GM18511 (cell line): ENCODE results near the gene FGG.

Experiments
- ATAC-seq: cut with Tn5 transposase; IDR thresholded peaks from one replicate; pipeline ENCODE4 v1.9.1; 2021; ENCODE audit warnings: mild to moderate bottlenecking, moderate library complexity; ENCODE audit not compliant: unreplicated experiment

Gene FGG

DNA sequence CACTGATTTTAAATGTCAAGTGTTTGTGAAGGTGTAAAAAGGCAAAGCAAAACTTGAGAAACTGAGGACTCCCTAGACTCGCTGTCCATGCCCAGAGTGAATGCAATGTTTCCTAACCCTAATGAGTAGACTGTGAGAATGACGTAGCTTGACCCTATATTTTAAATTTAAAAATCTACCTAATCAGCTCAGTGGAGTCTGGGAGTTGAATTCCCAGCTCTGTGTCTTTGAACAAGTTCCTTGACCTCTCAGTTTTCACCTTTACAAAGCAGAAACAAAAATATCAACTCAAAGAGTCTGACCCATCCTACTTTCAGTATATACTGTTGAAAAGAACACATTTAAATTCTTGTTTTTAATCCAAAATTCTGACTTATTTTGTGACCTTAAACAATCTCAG, 24.3 kb downstream of the FGG start:
- ATAC-seq = no peak

- no peak for ATAC-seq
Measured at GRCh38 chr4:154586296-154587033, 26.0 kb downstream of the FGG start.

DNA sequence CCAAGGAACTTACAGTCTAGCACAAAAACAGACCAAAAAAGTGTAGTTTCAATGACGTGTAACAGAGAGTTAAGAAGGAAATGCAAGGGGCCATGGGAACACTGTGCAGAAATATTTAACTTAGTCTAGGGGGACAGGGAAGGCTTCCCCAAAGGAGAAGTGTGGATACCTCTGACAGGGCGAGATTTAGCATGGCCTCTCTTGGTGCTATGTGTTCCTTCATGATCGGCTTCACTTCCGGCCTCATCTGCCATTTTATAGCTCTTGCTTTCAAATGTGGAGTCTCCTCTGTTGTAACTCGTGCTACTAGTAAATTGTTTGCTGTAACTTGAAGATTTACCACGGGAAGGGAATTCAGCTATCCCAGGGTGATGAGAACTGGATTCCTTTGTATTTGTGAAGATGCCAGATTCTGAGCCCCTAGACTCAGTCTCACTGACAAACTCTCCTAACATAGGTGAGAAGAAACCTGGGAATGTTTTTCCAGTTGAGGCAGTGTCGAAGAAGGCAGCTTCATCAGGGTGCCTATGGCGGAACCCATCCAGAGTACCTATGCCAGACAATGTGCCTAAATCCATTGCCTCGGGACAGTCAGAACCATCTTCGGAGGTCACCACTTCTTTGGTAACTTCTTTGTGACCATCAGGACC, 27.0 kb downstream of the FGG start:
- no peak for ATAC-seq

DNA sequence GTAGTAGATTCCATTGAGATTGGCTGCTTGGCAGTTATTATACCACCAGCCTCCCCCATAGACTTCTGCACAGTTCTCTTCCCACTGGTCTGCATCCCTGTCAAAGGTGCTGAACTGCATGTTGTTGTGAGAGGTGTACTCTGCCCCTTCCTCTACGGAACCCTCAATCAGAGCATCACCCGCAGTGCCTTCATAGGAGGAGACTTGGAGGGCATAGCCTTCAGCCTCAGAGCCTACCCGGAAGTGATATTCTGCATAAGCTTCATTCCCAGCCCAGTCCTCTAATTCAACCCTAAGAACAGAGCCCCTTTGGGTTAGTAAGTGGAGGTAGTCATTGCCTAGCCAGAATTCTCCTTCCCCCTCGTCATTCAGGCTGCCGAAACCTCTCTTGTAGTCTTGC, 28.2 kb downstream of the FGG start:
- ATAC-seq = no peak

DNA sequence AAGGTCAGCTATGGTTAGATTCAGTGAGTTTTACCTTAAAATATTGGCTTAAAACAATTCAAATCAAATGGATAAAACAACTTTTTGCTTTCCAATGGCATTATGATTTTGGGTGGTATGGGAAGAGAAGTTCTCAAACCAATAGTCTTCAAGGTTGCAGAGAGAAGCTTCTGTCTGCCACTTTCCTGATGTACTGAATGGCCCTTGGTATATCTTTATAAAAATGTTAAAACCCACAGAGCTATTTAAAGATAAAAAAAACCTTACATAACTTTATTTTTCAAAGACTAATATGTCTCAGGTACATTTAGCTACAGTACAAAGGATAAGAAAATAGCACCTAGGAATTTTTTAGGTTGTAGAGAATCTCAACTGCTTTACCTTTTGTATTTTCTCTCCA, 28.8 kb downstream of the FGG start:
- ATAC-seq = no peak

DNA sequence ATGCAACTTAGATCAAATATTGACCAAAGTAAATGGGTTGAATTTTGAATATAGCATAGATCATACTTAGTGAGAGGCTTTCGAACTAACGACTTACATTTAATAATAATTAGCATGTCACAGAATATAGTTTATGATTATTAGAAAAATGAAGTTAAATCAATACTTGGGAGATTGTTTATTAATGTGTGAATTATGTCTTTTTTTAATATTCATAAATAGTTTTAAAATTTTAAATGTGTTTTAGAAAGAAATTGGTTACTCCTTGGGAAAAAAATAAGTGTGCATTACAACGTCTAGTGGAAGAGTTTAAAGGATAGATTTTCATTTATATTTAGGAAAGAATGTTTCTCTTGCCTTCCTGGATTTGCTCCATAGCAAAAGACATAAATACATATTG, 29.2 kb downstream of the FGG start:
- ATAC-seq = no peak

DNA sequence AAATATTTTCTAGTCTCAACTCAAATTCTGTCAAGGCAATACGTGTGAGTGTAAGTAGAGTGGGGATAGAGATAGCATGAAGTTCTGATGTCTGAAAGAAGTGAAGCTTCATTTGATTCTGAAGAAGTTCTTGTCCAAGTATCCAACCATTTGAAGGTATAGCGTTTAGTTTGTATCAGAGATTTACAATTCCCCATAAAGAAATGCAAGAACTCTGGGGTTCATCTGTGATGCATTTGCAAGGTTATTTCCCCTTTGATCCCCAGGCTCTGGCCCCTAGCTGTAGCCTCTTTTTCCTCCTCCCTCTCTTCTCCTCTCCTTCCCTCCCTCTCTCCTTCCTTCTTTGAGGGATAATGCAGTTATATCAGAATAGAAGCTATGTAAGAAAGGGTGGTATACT, 29.7 kb downstream of the FGG start:
- ATAC-seq = no peak

DNA sequence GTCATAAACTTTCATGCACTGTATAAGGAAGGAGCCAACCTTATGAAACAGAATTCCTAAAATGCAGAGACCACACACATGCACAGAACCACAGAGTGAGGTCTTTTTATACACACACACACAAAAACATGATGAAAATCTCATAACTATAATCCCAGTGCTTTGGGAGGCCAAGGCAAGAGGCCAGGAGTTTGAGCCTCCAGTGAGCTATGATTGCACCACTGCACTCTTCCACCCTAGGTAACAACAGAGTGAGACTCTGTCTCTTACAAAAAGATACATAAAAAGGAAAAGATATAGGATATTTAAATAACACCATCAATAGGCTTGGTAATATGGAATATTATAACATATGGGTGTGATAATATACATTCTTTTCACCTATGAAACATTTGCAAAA, 32.5 kb downstream of the FGG start:
- no peak for ATAC-seq

GRCh38 chr4:154578919-154579318, 33.5 kb downstream of the FGG start:
- no peak for ATAC-seq

DNA sequence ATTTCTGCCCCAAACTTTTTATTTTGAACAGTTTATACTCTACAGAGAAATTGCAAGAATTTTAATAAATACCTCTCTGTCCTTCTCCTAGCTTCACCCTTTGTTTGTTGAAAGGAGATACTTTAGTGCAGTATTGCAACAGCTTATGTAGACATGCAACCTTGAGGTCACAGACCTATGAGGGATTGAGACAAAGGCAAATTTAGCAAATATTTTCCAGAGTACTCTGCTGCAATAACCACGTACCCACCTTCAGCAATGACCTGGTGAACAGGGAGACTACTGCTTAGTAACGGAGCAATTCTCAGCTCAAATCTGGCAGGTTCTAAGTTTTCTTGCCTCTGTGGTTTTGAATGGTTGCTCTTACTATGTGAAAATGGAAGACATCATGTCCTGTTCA, 35.1 kb downstream of the FGG start:
- no peak for ATAC-seq

- no peak for ATAC-seq
Measured at GRCh38 chr4:154574311-154574710, 38.1 kb downstream of the FGG start.

DNA sequence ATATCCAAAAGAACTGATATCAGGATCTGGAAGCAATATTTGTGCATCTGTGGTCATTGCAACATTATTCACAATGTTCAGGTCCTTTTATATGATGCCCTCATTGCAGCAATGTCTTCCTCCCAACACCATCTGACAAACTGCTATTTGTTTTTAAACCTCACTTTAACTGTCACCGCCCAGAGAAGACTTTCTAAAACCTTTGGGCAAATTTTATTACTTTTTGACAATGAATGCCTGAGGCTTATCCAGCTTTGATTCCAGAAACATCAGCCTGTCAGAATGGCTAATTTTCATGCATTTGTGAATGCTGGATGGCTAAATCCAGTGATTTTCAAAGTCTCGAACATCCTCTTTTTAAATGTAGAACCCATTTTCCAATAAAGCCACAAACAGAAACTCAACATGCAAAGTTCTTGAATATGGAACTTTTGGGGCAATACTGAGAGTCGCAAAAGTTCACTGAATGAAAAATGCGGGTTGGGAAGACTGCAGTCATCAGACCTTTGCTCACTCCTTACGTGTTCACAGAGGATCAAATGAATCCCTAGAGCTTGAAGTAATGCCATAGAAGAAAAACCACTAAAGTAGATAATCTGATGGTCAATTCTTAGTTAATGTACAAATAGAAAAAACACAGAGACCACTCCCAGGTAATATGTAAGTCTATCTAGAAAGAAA, 39.1 kb downstream of the FGG start:
- no peak for ATAC-seq

GRCh38 chr4:154569584-154569983, 42.9 kb downstream of the FGG start:
- no peak for ATAC-seq

DNA sequence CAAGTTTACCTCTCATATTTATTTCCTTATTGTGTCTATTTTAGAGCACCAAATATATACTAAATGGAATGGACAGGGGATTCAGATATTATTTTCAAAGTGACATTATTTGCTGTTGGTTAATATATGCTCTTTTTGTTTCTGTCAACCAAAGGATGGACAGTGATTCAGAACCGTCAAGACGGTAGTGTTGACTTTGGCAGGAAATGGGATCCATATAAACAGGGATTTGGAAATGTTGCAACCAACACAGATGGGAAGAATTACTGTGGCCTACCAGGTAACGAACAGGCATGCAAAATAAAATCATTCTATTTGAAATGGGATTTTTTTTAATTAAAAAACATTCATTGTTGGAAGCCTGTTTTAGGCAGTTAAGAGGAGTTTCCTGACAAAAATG, 43.4 kb downstream of the FGG start:
- ATAC-seq = no peak

DNA sequence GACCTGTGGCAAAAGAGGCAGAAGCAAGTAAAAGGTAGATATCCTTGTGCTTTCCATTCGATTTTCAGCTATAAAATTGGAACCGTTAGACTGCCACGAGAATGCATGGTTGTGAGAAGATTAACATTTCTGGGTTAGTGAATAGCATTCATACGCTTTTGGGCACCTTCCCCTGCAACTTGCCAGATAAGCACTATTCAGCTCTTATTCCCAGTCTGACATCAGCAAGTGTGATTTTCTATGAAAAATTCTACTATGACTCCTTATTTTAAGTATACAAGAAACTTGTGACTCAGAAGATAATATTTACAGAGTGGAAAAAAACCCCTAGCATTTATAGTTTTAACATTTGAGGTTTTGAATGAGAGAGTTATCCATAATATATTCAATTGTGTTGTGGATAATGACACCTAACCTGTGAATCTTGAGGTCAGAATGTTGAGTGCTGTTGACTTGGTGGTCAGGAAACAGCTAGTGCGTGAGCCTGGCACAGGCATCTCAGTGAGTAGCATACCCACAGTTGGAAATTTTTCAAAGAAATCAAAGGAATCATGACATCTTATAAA, 45.7 kb downstream of the FGG start:
- ATAC-seq = no peak

GRCh38 chr4:154565704-154566103, 46.8 kb downstream of the FGG start:
- ATAC-seq = no peak

GRCh38 chr4:154564311-154564710, 48.1 kb downstream of the FGG start:
- ATAC-seq = no peak

GRCh38 chr4:154562697-154563254, 49.7 kb downstream of the FGG start, which contains the start of gene FGB:
TSS of gene FGB (plus strand) at chr4:154563011. CDS start at chr4:154563019, 8 bp downstream.
- no peak for ATAC-seq

DNA sequence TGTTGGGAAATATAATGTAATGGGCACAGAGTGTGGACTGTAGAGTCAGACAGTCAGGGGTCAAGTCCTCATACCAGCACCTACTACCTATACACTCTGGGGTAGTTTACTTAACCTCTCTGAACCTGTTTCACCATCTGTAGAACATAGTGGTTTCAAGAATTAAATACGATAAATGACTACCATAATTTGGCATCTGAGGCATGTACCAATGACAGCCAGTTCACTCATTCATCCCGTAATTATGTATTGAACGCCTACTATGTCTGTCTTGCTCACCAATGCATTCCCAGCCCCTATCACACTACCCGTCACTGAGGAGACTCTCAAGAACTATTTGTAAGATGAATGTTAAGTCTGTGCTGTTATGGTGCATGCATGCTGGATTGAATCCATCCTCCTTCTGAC, 51.6 kb downstream of the FGG start:
- no peak for ATAC-seq

DNA sequence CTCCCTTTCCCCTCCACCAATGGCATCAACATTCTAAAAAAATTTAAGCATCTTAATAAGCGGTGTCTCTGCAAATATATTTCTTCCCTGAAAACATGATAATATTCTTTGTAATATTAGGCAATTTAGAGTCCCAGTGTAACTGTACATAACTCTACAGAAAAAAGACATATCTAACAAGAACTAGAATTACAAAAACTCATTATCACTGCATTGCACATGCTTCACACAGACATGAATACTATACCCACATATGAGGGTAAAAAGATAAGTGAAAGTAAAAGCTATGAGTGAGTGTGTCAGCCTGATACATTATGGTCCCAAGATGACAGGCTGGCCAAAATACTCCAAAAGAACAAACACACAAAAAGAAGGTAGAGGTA, 52.0 kb downstream of the FGG start:
- no peak for ATAC-seq
